A673 (cell line): ENCODE results near the gene VAV2. TPM values are rescaled to one million over a fixed set of nuclear protein-coding genes. Genes with fewer than 3 reads are reported as not detected.

ENCODE experiments used
- BruUV-seq: library from RNA; stranded (reverse); fragments of 400-500 nt; replicated peaks from 2 replicates; lab custom pipeline; 2021; lab: Mats Ljungman, UMichigan
- CTCF ChIA-PET: fragments of 300-600 bp; sonication (Branson Sonifier 250); formaldehyde crosslinking; loops from one replicate; lab custom pipeline; 2022; ENCODE audit warnings: antibody characterized with exemption; lab: Charles Lee
- POLR2A ChIA-PET: fragments of 300-600 bp; sonication (Branson Sonifier 250); formaldehyde crosslinking; loops from one replicate; lab custom pipeline; 2022; ENCODE audit warnings: antibody characterized with exemption; ENCODE audit not compliant: low non-redundant PET; lab: Charles Lee
- DNase-seq: peaks from one replicate; pipeline ENCODE4 v3.0.0-alpha.2; 2015; ENCODE audit warnings: low spot score
- H3K27ac ChIP-seq: fragments of 200-600 bp; sonication (generic); 2 replicates; pipeline ENCODE4 v1.5.1; 2016; ENCODE audit warnings: mixed run types, low read depth, mild to moderate bottlenecking, mixed read lengths, antibody characterized with exemption, low read length; ENCODE audit not compliant: poor library complexity, severe bottlenecking
- H3K27me3 ChIP-seq: fragments of 200-600 bp; sonication (generic); replicated peaks from 2 replicates; pipeline ENCODE4 v1.6.1; 2017; ENCODE audit warnings: mixed run types, low read depth, mild to moderate bottlenecking, mixed read lengths, antibody characterized with exemption, low read length; ENCODE audit not compliant: insufficient read depth, poor library complexity
- H3K36me3 ChIP-seq: fragments of 200-600 bp; sonication (generic); 2 replicates; pipeline ENCODE4 v1.6.1; 2016; ENCODE audit warnings: mixed run types, mild to moderate bottlenecking, mixed read lengths, antibody characterized with exemption, low read length; ENCODE audit not compliant: insufficient read depth, poor library complexity, severe bottlenecking
- H3K4me1 ChIP-seq: fragments of 200-600 bp; sonication (generic); 2 replicates; pipeline ENCODE4 v1.6.1; 2017; ENCODE audit warnings: mixed run types, mild to moderate bottlenecking, mixed read lengths, antibody characterized with exemption, low read length; ENCODE audit not compliant: insufficient read depth, poor library complexity, severe bottlenecking
- H3K4me3 ChIP-seq: fragments of 200-600 bp; sonication (generic); 2 replicates; pipeline ENCODE4 v1.5.1; 2016; ENCODE audit warnings: low read depth, mixed run types, mild to moderate bottlenecking, mixed read lengths, low read length; ENCODE audit not compliant: poor library complexity, severe bottlenecking
- H3K9me3 ChIP-seq: fragments of 200-600 bp; sonication (generic); 2 replicates; pipeline ENCODE4 v1.6.1; 2016; ENCODE audit warnings: mixed run types, low read depth, mild to moderate bottlenecking, mixed read lengths, antibody characterized with exemption, low read length; ENCODE audit not compliant: poor library complexity, severe bottlenecking
- EZH2 ChIP-seq: fragments of 200-600 bp; sonication (generic); IDR thresholded peaks from 2 replicates; pipeline ENCODE4 v1.6.1; 2017; ENCODE audit warnings: borderline replicate concordance, low read depth, mild to moderate bottlenecking, mixed read lengths, antibody characterized with exemption, low read length; ENCODE audit not compliant: poor library complexity, severe bottlenecking
- intact Hi-C: fragments of 100-400 bp; cut with micrococcal nuclease; formaldehyde crosslinking; loops from one replicate; pipeline ENCODE4 v1.10.0; 2022; ENCODE audit not compliant: unreplicated experiment
- total RNA-seq: library from RNA; stranded (reverse); gene quantifications from 2 replicates; pipeline ENCODE4 v1.2.3, GENCODE V29; 2021
- TF ChIP-seq, protein P1 (sequence below): fragments of 300-800, 200-600 bp; sonication (generic); conservative IDR thresholded peaks from 2 replicates; pipeline ENCODE4 v1.5.1; 2017; ENCODE audit warnings: low read depth, mild to moderate bottlenecking, antibody characterized with exemption, low read length, moderate library complexity, mixed read lengths

Gene VAV2
- total RNA-seq, 1 experiment from 2014 or later: 16.4 TPM

DNA sequence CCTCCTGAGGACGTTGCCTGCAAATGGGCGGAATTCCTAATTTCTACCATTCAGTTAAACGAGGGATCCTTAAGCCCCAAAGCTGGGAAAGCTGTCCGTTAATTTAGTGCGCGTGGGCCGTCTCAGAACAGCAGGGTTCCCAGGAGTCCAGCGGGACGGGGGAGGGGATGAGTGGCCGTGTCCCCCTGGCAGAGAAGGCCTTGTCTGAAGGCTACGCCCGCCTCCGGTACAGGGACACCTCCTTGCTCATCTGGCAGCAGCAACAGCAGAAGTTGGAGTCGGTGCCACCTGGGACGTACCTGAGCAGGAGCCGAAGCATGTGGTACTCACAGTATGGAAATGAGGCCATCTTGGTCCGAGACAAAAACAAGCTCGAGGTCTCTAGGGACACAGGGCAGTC lies 34.5 kb upstream of the VAV2 start:
- BruUV-seq: no TSS peak
- ChIA-PET CTCF (no interaction called here), POLR2A (no interaction called here)
- H3K4me1 ChIP-seq: no peaks in the 10 kb centered on the region
- peak overlapping the region; percentile 92 for H3K4me3 ChIP-seq
- no peaks in the 10 kb centered on the region for H3K9me3 ChIP-seq
- H3K27me3 ChIP-seq: no peaks in the 10 kb centered on the region
- no peak for DNase-seq
- no peak for TF ChIP-seq EZH2
- TF ChIP-seq, protein P1, sequence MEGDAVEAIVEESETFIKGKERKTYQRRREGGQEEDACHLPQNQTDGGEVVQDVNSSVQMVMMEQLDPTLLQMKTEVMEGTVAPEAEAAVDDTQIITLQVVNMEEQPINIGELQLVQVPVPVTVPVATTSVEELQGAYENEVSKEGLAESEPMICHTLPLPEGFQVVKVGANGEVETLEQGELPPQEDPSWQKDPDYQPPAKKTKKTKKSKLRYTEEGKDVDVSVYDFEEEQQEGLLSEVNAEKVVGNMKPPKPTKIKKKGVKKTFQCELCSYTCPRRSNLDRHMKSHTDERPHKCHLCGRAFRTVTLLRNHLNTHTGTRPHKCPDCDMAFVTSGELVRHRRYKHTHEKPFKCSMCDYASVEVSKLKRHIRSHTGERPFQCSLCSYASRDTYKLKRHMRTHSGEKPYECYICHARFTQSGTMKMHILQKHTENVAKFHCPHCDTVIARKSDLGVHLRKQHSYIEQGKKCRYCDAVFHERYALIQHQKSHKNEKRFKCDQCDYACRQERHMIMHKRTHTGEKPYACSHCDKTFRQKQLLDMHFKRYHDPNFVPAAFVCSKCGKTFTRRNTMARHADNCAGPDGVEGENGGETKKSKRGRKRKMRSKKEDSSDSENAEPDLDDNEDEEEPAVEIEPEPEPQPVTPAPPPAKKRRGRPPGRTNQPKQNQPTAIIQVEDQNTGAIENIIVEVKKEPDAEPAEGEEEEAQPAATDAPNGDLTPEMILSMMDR: no peak
- H3K27ac ChIP-seq: peak overlapping the region; percentile 63
- peaks cover 14% of the 10 kb centered on the region for H3K36me3 ChIP-seq
- intact Hi-C loops: no loop called here

DNA sequence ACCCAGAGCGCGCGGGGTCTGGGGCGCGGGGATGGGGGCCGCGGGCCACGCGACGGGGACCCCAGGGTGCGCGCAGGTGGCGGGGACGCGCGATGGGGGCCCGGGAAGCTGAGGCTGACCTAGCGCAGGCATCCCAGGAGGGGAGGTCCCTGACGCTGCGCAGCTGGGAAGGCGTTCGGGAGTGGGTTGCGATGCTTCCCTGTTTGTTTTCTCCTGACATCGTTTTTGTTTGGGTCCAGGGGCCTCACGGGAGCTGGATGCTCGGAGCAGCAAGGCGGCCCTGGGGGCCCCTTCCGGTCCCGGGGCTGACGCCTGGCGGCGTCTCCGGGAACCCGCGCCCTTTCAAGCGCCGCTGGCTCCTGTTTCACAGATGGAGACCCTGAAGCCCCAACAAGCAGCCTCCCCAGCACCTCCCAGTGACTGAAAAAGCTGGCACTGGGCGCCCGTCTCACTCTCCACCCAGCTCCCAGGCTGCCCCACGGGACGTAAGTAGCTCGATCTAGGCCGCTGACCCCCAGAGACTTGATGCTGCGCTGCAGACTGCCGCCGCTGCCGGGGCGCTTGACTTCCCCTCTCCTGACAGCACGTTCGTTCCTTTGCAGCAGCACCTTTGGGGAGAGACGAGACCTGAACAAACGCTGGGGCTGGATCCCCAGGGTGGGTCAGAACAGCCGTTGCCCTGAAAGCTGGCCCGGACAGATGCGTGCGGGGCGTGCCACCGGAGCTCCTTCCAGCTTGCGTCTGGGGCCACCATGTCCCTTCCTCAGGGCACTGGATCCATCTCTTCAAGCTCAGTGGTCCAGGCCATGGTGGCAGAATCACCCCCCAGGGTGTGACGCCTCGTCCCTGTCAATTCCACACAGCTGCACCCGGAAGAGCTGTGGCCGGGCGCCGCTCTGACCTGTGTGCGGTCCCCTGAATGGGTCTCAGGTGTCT lies 33.8 kb upstream of the VAV2 start:
- Histone ChIP-seq H3K4me3 (peak overlapping the region; percentile 92), H3K9me3 (no peaks in the 10 kb centered on the region), H3K27ac (peak overlapping the region; percentile 63), H3K4me1 (no peaks in the 10 kb centered on the region), H3K27me3 (no peaks in the 10 kb centered on the region), H3K36me3 (peaks cover 8% of the 10 kb centered on the region)
- DNase-seq: peak; percentile 68
- intact Hi-C loops: no loop called here
- no TSS peak for BruUV-seq
- TF ChIP-seq, protein P1: peak; percentile 38; the same call in 1 of the 2 replicates
- TF ChIP-seq EZH2: no peak
- POLR2A ChIA-PET: no interaction called here
- CTCF ChIA-PET: interaction anchor here (0.6 kb wide), 1 partner anchor 243 kb away, joined by 7 read pairs; no protein-coding TSS in a partner anchor

DNA sequence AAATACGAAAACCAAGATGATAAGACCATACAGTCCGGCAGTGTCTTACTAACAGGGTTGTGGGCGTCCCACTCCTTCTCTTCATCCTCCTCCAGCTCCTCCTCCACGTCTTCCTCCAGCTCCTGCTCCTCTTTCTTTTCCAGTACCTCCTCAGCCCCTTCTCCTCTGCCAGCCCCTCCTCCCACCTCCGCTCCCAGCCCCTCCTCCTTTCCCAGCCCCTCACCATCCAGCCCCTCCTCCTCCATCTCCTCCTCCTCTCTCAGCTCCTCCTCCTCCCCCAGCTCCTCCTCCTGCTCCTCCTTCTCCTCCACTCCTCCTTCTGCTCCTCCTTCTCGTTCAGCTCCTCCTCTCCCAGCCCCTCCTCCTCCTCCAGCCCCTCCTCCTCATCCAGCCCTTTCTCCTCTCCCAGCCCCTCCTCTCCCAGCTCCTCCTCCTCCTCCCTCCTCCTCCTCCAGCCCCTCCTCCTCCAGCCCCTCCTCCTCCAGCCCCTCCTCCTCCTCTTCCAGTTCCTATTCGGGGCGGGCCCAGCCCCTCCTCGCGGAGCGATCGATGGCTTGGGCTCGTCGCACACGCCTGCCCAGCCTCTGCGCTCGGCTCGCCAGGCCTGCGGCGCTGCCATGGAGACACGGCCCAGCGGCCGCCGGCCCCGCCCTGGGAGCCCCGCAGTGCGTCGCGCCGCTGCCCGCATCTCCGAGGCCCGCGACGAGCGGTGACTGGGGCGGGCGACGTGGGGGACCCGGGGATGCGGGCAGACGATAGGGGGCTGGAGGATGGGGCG lies 32.9 kb upstream of the VAV2 start, which contains the start of gene BRD3OS:
Gene BRD3OS (plus strand): TSS at position 654 of the 778 bp plus-strand sequence. CDS start 1,267 bp downstream, outside the sequence.
- Histone ChIP-seq H3K9me3 (no peaks in the 10 kb centered on the region), H3K36me3 (no peaks in the 10 kb centered on the region), H3K4me1 (no peaks in the 10 kb centered on the region), H3K4me3 (peak within 1 kb of the TSS; percentile 92), H3K27ac (peak within 1 kb of the TSS; percentile 63), H3K27me3 (no peaks in the 10 kb centered on the region)
- ChIA-PET POLR2A (interaction anchor here (0.6 to 0.8 kb wide), 5 partner anchors 68 to 950 kb away, joined by 3 to 15 read pairs (median 5); partner anchors contain the start of gene WDR5), CTCF (interaction anchor here (0.6 to 0.7 kb wide), 4 partner anchors 30 to 410 kb away, joined by 4 to 7 read pairs (median 4); no protein-coding TSS in a partner anchor)
- TF ChIP-seq EZH2: no peak
- TF ChIP-seq, protein P1: no peak
- intact Hi-C loops: no loop called here
- peak; percentile 99 for DNase-seq
- no TSS peak for BruUV-seq
